Neural progenitor cell (in vitro differentiated cells): ENCODE data around the gene KLF9. TPM values are rescaled to one million over a fixed set of nuclear protein-coding genes. Genes with fewer than 3 reads are reported as not detected.

Experiments
- DNase-seq: peaks from one replicate; pipeline ENCODE4 v3.0.0-alpha.2; 2016; ENCODE audit warnings: low spot score
- H2AFZ ChIP-seq: fragments of 200-600 bp; sonication (generic); replicated peaks from 2 replicates; pipeline ENCODE4 v1.6.1; 2016; ENCODE audit warnings: antibody characterized with exemption
- H3F3A ChIP-seq: fragments of 200-600 bp; sonication (generic); 2 replicates; pipeline ENCODE4 v1.6.1; 2016; ENCODE audit warnings: antibody characterized with exemption, low read depth
- H3K27ac ChIP-seq: fragments of 200-600 bp; sonication (generic); 2 replicates; pipeline ENCODE4 v1.5.1; 2016; ENCODE audit warnings: mild to moderate bottlenecking
- H3K27me3 ChIP-seq: fragments of 200-600 bp; sonication (generic); 2 replicates; pipeline ENCODE4 v1.6.1; 2016; ENCODE audit warnings: mild to moderate bottlenecking, moderate library complexity
- H3K36me3 ChIP-seq: fragments of 200-600 bp; sonication (generic); 2 replicates; pipeline ENCODE4 v1.5.1; 2016
- H3K4me1 ChIP-seq: fragments of 200-600 bp; sonication (generic); 2 replicates; pipeline ENCODE4 v1.6.1; 2016; ENCODE audit warnings: mixed run types
- H3K4me2 ChIP-seq: fragments of 200-600 bp; sonication (generic); 2 replicates; pipeline ENCODE4 v1.6.1; 2016
- H3K4me3 ChIP-seq: fragments of 200-600 bp; sonication (generic); 2 replicates; pipeline ENCODE4 v1.5.1; 2016
- H3K79me2 ChIP-seq: fragments of 200-600 bp; sonication (generic); 2 replicates; pipeline ENCODE4 v1.6.1; 2016; ENCODE audit warnings: low read depth
- H3K9ac ChIP-seq: fragments of 200-600 bp; sonication (generic); 2 replicates; pipeline ENCODE4 v1.6.1; 2016
- H3K9me3 ChIP-seq: fragments of 200-600 bp; sonication (generic); 2 replicates; pipeline ENCODE4 v1.5.1; 2016; ENCODE audit warnings: low read depth
- H4K20me1 ChIP-seq: fragments of 200-600 bp; sonication (generic); 2 replicates; pipeline ENCODE4 v1.6.1; 2016; ENCODE audit warnings: low read depth
- H3K27ac Mint-ChIP-seq: 3 replicates; pipeline ENCODE4 v1.8.0; 2021; ENCODE audit warnings: mixed read lengths
- H3K27me3 Mint-ChIP-seq: 2 replicates; pipeline ENCODE4 v1.8.0; 2022; ENCODE audit warnings: low read depth, mild to moderate bottlenecking, inconsistent platforms, moderate library complexity, mixed read lengths; ENCODE audit not compliant: insufficient read depth
- H3K36me3 Mint-ChIP-seq: 3 replicates; pipeline ENCODE4 v1.8.0; 2021; ENCODE audit warnings: mixed read lengths
- H3K4me1 Mint-ChIP-seq: 3 replicates; pipeline ENCODE4 v1.8.0; 2021; ENCODE audit warnings: mixed read lengths
- H3K4me3 Mint-ChIP-seq: 3 replicates; pipeline ENCODE4 v1.8.0; 2021; ENCODE audit warnings: mild to moderate bottlenecking, moderate library complexity, mixed read lengths
- H3K9me3 Mint-ChIP-seq: 3 replicates; pipeline ENCODE4 v1.8.0; 2020; ENCODE audit warnings: mixed read lengths
- CTCF ChIP-seq: fragments of 200-600 bp; sonication (generic); IDR thresholded peaks from 2 replicates; pipeline ENCODE4 v1.5.1; 2017; ENCODE audit warnings: antibody characterized with exemption, mild to moderate bottlenecking
- EZH2 ChIP-seq: fragments of 200-600 bp; sonication (generic); IDR thresholded peaks from 2 replicates; pipeline ENCODE4 v1.6.1; 2017; ENCODE audit warnings: antibody characterized with exemption, mild to moderate bottlenecking, moderate library complexity
- EZH2phosphoT487 ChIP-seq: fragments of 200-600 bp; sonication (generic); IDR thresholded peaks from 2 replicates; pipeline ENCODE4 v1.6.1; 2017; ENCODE audit warnings: antibody characterized with exemption
- total RNA-seq: library from RNA; depleted of rRNA; stranded (reverse); fragments of >200 nt; gene quantifications from 2 replicates; pipeline ENCODE4 v1.2.3, GENCODE V29; 2015; ENCODE audit warnings: low replicate concordance

KLF9 gene
- total RNA-seq, 1 donor from 2014 or later, result 0.41 TPM

GRCh38 chr9:70363760-70364159, 50.7 kb downstream of the KLF9 start:
- no peak overlapping the region for H3K27ac Mint-ChIP-seq

GRCh38 chr9:70362952-70363351, 51.5 kb downstream of the KLF9 start:
- H3K9me3 Mint-ChIP-seq, result no peaks in the 10 kb centered on the region
- H3K27me3 Mint-ChIP-seq, result no peaks in the 10 kb centered on the region
- Histone ChIP-seq H3K36me3 (no peaks in the 10 kb centered on the region), H4K20me1 (no peaks in the 10 kb centered on the region), H3F3A (no peaks in the 10 kb centered on the region), H3K79me2 (no peaks in the 10 kb centered on the region), H3K4me2 (no peak overlapping the region), H2AFZ (no peak overlapping the region), H3K27me3 (no peaks in the 10 kb centered on the region), H3K9me3 (no peaks in the 10 kb centered on the region), H3K4me3 (no peak overlapping the region), H3K27ac (no peak overlapping the region), H3K4me1 (no peaks in the 10 kb centered on the region), H3K9ac (no peak overlapping the region)
- peaks cover 1% of the 10 kb centered on the region for H3K36me3 Mint-ChIP-seq
- no peak for DNase-seq
- H3K27ac Mint-ChIP-seq, result no peak overlapping the region
- H3K4me1 Mint-ChIP-seq, result peaks cover 4% of the 10 kb centered on the region
- H3K4me3 Mint-ChIP-seq, result no peak overlapping the region
- no peak for TF ChIP-seq EZH2
- TF ChIP-seq CTCF, result no peak
- no peak for TF ChIP-seq EZH2phosphoT487

More at GRCh38 chr9:70363760-70364159, 50.7 kb downstream of the KLF9 start:
- Mint-ChIP-seq H3K27me3 (no peaks in the 10 kb centered on the region), H3K4me3 (no peak overlapping the region), H3K4me1 (peaks cover 7% of the 10 kb centered on the region), H3K9me3 (no peaks in the 10 kb centered on the region), H3K36me3 (no peaks in the 10 kb centered on the region)
- Histone ChIP-seq H3K27me3 (no peaks in the 10 kb centered on the region), H4K20me1 (no peaks in the 10 kb centered on the region), H3K27ac (no peak overlapping the region), H3K4me2 (no peak overlapping the region), H3K9me3 (no peaks in the 10 kb centered on the region), H3F3A (no peaks in the 10 kb centered on the region), H3K4me1 (no peaks in the 10 kb centered on the region), H3K36me3 (no peaks in the 10 kb centered on the region), H3K79me2 (no peaks in the 10 kb centered on the region), H3K9ac (no peak overlapping the region), H2AFZ (no peak overlapping the region), H3K4me3 (no peak overlapping the region)
- DNase-seq, result no peak
- TF ChIP-seq EZH2phosphoT487 (no peak), EZH2 (no peak), CTCF (no peak)

- no peaks in the 10 kb centered on the region for H3K27me3 Mint-ChIP-seq
- Histone ChIP-seq H3K4me1 (no peaks in the 10 kb centered on the region), H3K36me3 (no peaks in the 10 kb centered on the region), H3K4me3 (no peak overlapping the region), H3K4me2 (no peak overlapping the region), H3K79me2 (no peaks in the 10 kb centered on the region), H3K27me3 (no peaks in the 10 kb centered on the region), H3K27ac (no peak overlapping the region), H2AFZ (no peak overlapping the region), H3K9ac (no peak overlapping the region), H3F3A (no peaks in the 10 kb centered on the region), H4K20me1 (no peaks in the 10 kb centered on the region), H3K9me3 (no peaks in the 10 kb centered on the region)
- H3K4me3 Mint-ChIP-seq, result no peak overlapping the region
- TF ChIP-seq EZH2, result no peak
- no peak for TF ChIP-seq EZH2phosphoT487
- no peak for TF ChIP-seq CTCF
- H3K4me1 Mint-ChIP-seq, result no peaks in the 10 kb centered on the region
- H3K36me3 Mint-ChIP-seq, result peaks cover 11% of the 10 kb centered on the region
- H3K9me3 Mint-ChIP-seq, result no peaks in the 10 kb centered on the region
- H3K27ac Mint-ChIP-seq, result no peak overlapping the region
- DNase-seq, result no peak
Measured at GRCh38 chr9:70355801-70356200, 58.7 kb downstream of the KLF9 start.

- Mint-ChIP-seq H3K27me3 (no peaks in the 10 kb centered on the region), H3K4me3 (no peak overlapping the region), H3K9me3 (no peaks in the 10 kb centered on the region), H3K4me1 (no peaks in the 10 kb centered on the region), H3K27ac (no peak overlapping the region), H3K36me3 (peaks cover 17% of the 10 kb centered on the region)
- Histone ChIP-seq H3K79me2 (no peaks in the 10 kb centered on the region), H3K36me3 (peaks cover 4% of the 10 kb centered on the region), H3K9ac (no peak overlapping the region), H3K9me3 (no peaks in the 10 kb centered on the region), H2AFZ (no peak overlapping the region), H3K27me3 (no peaks in the 10 kb centered on the region), H3F3A (no peaks in the 10 kb centered on the region), H3K4me2 (no peak overlapping the region), H4K20me1 (no peaks in the 10 kb centered on the region), H3K4me1 (no peaks in the 10 kb centered on the region), H3K4me3 (no peak overlapping the region), H3K27ac (no peak overlapping the region)
- no peak for DNase-seq
- peak; percentile 40 for TF ChIP-seq CTCF
- TF ChIP-seq EZH2phosphoT487, result no peak
Measured at GRCh38 chr9:70352802-70353201, 61.7 kb downstream of the KLF9 start.
